Right hindlimb (tissue), 1 donor: ENCODE data around the gene SLC13A2.
"Not testable (repeated sequence)": the region's sequence is repeated elsewhere in the genome, so short reads cannot be mapped to it uniquely, and the experiment has no call there.

Experiments used
- DNase-seq: peaks from one replicate; pipeline ENCODE4 v3.0.0-alpha.2; 2018

SLC13A2 gene

DNA sequence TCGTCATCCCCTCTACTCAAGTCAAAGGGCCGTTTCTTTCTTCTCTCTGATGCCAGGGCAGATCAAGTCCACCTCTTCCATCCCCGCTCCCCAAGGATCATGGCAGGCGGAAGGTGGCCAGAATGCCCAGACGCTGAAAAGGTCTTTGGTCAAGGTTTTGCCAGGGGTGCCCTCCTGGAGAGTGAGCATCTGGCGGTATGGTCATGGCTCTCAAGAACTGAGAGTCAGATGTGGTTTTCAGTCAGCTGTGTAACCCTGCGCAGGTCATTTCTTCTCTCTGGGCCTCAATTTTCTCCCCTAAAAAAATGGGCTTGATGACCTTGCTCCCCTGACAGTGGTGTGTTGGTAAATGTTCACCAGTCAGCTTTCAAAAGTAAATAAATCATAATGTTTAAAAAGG, 45.1 kb downstream of the SLC13A2 start:
- DNase-seq, result no peak

DNA sequence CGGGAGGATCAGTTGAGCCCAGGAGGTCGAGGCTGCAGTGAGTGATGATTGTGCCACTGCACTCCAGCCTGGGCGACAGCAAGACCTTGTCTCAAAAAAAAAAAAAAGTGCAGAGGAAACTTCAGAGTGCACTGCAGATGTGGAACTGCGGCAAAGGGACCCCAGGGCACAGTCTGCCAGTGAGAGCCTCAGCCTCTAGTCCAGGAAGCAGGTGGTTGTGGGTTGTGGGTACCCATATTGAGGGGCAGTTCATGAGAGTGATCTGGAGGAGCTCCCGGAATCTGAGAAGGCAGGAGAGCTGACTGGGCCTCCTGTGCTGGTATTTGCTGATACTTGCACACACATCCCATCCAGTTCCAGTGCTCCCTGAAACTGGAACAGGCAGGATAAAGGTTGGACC, 45.8 kb downstream of the SLC13A2 start:
- DNase-seq, result no peak

DNA sequence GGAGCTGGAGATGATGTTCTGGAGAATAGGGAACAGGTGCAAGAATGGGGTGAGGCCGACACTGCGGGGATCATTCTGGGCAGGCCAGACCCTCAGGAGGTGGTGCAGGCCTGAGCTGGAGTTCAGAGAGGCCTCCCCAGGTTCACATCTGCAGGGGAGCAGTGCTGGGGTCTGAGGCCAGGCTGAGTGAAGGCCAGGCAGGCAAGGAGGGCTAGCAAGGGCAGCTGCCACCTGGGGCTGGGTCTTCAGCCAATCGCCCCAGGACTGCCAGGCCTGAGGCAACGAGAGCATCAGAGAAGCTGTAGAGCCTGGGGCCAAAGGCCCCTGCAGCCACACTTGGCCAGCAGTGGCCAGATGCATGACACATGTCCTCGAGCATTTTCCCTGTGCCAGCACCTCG, 47.2 kb downstream of the SLC13A2 start:
- DNase-seq, result no peak

GRCh38 chr17:28521311-28522085, 48.1 kb downstream of the SLC13A2 start:
- DNase-seq, result no peak

DNA sequence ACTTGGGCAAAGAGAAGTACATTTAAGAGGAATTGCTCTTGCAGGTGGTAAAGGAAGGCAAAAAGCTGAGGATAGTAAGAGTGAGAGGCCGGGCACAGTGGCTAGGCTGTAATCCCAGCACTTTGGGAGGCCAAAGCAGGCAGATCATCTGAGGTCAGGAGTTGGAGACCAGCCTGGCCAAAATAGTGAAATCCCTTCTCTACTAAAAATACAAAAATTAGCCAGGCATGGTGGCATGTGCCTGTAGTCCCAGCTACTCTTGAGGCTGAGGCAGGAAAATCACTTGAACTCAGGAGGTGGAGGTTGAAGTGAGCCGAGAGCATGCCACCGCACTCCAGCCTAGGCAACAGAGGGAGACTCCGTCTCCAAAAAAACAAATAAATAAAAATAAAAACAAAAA, 48.8 kb downstream of the SLC13A2 start:
- not testable (repeated sequence) for DNase-seq

GRCh38 chr17:28523186-28523585, 49.7 kb downstream of the SLC13A2 start:
- DNase-seq, result no peak

GRCh38 chr17:28523876-28524275, 50.4 kb downstream of the SLC13A2 start:
- no peak for DNase-seq

- DNase-seq, result no peak
These were observed 51.3 kb downstream of the SLC13A2 start for GRCh38 chr17:28524476-28525424.

DNA sequence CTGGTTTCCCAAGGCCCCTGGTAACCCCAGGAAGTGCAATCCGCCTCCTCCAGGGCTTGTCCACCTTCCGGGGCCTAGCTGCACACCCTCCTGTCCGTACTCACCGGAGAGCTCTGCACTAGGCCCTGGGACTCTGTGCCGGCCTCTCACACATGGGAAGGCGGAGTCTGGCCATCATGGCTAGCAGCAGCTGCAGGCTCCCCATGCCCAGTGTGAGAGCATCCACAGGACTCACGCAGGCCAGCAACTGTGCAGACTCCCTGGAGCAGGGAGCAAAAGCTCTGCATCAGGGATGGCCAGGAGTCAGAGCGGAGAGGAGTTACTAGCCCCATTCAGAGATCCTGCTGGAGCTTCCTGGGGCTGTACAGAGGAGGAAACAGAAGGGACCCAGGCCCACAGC, 52.9 kb downstream of the SLC13A2 start:
- DNase-seq, result no peak

GRCh38 chr17:28527181-28527681, 53.8 kb downstream of the SLC13A2 start:
- no peak for DNase-seq

DNA sequence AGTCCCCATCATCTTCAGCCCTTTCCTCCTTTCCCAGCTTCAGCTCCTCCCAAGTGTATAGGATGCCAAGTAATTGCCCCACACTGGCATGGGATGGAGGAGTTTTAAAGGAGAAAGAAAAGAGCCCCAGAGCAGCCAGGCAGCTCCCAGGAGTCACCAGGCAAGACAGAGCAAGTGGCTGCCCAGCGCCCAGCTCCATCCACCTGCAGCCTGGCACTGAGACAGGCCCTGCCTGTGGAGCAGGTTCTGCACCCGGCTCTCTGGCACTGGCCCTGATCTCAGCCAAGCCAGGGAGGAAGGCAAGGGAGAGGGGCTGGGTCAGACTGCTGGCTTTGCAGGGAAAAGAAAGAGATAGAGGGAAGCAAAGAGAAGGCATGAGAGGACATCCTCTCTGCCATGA, 54.4 kb downstream of the SLC13A2 start:
- no peak for DNase-seq

- DNase-seq, result no peak
These were observed 55.0 kb downstream of the SLC13A2 start for GRCh38 chr17:28528327-28529012.

DNA sequence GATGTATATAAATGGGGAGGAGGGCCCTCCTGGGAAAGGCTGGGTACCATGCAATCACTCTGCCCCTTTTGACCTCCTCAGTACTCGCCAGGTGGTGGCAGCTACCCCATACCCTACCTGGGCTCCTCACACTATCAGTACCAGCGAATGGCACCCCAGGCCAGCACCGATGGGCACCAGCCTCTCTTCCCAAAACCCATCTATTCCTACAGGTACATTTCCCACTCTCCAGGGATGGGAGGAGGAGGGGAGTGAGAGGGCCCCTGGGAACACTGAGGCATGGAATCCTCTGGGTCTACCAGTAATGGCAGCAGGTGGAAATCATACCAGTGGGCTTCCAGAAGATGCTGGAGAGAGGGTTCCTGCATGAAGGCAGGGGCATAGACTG, 55.6 kb downstream of the SLC13A2 start:
- DNase-seq, result no peak

DNA sequence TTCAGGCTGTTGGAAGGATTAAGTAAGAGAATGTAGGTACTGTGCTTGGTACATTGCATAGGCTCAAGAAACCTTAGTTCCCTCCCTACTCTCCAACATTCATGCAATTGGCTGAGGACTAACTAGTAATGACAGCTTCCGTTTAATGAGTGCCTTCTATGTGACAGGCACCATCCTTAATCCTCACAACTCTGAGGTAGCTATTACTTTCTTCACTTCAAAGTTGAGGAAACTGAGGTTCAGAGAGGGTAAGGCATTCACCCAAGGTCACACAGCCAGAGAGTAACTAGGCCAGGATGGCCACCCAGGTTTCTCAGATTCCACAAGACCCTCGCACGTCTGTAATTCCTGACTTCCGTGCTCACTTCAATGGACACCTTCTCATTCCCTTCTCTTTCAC, 56.8 kb downstream of the SLC13A2 start:
- no peak for DNase-seq

- no peak for DNase-seq
These were observed 57.5 kb downstream of the SLC13A2 start for GRCh38 chr17:28530926-28531325.

DNA sequence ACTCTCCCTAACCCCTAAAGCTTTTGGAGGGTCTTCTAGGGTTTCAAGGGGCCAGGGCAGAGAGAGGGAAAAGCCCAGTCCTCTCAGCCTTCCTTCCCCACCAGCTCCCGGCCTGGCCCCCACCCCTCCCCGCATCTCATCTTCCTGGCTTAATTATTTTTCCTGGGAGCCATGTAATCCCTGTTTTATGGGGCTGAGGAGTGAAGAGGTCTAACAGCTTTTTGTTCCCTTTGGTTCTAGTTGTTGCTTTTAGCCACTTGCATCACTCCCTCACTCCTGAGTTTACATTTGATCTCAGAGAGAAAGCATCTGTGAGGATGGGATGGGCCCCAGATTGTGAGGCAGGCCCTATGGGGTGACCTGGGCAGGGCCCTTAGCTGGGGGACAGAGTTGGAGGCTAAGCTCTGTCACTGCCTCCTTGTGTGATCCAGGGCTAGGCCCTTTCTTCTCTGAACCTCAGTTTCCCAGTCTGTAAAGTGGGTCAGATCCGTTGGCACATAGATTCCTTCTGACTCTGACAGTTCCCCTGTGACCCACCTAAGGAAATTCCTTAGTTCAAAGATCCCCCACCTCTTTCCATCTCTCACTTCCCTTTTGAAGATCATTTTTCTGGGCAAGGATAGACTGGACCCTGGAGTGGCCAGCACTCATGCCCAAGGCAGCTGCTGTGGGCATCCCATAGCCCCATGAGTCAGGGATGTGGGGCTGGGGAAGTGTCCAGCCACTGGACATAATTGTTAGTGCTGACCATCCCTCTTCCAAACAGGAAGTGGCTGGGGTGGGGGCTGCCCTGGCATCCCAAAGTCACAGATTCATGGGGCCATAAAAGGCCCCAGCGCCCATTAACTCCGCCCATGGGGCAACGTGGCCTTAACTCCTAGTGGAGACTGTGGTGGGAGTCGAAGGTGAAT, 58.9 kb downstream of the SLC13A2 start:
- DNase-seq, result no peak

- no peak for DNase-seq
These were observed 59.8 kb downstream of the SLC13A2 start for GRCh38 chr17:28533091-28533807.

DNA sequence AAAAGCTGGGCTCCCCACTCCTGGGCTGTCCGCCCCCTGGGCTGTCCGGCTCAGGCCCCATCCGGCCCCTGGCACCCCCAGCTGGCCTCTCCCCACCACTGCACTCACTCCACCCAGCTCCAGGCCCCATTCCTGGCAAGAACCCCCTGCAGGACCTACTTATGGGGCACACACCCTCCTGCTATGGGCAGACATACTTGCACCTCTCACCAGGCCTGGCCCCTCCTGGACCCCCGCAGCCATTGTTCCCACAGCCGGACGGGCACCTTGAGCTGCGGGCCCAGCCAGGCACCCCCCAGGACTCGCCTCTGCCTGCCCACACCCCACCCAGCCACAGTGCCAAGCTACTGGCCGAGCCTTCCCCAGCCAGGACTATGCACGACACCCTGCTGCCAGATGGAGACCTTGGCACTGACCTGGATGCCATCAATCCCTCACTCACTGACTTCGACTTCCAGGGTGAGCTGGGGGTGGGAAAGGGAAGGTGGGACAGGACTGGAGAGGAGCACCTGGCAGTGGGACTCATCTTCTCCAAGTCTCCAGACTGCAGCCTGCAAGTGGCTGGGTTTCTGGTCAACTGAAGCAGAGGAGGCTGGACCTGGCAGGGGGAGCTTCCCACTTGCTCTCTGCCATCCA, 61.4 kb downstream of the SLC13A2 start:
- DNase-seq, result no peak

DNA sequence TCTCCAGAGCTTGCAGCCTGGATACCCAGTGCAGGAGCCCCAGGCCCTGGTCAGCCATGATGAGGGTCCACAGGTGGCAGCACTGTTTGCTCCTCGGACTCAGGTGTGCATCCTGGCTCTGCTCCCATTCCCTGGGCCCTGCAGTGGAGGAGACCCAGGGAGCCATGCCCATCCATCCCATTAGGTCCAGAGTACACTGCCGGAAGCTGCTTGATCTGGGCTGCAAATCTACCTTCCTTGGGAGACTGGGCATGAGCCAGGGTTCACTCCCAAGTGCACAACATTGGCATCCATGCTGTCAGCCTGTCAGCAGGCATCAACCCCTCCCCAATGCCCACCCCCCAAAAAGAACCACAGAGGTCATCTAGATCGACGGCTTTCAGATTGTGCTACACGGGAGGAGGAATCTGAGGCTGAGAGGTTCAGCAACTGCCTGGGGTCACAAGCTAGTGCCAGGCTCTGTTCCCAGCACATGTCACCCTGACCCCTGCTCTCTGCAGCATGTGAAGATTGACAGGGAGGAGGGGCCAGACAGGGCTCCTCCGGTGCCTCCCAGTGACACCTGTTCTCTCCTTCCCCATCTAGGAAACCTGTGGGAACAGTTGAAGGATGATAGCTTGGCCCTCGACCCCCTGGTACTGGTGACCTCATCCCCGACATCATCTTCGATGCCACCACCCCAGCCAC, 63.2 kb downstream of the SLC13A2 start:
- no peak for DNase-seq

DNA sequence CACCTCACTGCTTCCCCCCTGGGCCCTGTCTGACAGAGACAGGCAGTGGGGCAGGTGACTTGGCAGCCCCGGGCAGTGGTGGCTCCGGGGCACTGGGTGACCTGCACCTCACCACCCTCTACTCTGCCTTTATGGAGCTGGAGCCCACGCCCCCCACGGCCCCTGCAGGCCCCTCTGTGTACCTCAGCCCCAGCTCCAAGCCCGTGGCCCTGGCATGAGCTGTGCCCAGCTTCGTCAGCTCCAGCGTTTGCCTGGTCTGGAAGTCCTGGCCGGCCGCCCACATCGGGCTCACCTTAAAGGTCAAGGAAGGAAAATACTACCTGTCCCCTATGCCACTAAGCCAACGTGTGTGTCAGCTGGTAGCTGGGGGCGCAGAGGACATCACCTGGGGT, 63.8 kb downstream of the SLC13A2 start:
- DNase-seq, result no peak
